GM12874 (cell line): ENCODE results near the gene KAZN.
A peak's percentile ranks its signal among the peaks of the same experiment; 100 is the strongest.

Experiments used
- TF ChIP-seq, protein P1 (sequence below): IDR thresholded peaks from 2 replicates; pipeline ENCODE4 v1.5.1; 2011; ENCODE audit warnings: low read depth, mild to moderate bottlenecking, control low read depth, low read length, moderate library complexity; ENCODE audit not compliant: insufficient read depth

Gene KAZN

DNA sequence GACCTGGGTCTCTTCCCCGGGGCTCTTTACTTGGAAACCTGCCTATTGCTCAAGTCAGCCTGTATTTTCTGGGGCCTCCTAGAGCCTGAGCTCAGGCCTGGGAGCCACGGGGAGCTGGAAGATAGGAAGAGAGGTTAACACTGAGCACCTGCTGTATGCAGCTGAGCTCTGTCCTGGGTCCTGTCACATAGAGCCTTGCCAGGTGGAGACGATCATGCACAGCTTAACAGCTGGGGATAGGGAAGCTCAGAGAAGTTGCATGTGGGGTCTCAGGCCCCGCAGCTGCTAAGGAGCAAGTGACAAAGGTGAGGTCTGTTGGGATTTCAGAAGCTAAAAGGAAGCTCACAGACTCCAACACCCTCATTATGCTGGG lies 427.6 kb downstream of the KAZN start:
- TF ChIP-seq, protein P1, sequence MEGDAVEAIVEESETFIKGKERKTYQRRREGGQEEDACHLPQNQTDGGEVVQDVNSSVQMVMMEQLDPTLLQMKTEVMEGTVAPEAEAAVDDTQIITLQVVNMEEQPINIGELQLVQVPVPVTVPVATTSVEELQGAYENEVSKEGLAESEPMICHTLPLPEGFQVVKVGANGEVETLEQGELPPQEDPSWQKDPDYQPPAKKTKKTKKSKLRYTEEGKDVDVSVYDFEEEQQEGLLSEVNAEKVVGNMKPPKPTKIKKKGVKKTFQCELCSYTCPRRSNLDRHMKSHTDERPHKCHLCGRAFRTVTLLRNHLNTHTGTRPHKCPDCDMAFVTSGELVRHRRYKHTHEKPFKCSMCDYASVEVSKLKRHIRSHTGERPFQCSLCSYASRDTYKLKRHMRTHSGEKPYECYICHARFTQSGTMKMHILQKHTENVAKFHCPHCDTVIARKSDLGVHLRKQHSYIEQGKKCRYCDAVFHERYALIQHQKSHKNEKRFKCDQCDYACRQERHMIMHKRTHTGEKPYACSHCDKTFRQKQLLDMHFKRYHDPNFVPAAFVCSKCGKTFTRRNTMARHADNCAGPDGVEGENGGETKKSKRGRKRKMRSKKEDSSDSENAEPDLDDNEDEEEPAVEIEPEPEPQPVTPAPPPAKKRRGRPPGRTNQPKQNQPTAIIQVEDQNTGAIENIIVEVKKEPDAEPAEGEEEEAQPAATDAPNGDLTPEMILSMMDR: no peak

DNA sequence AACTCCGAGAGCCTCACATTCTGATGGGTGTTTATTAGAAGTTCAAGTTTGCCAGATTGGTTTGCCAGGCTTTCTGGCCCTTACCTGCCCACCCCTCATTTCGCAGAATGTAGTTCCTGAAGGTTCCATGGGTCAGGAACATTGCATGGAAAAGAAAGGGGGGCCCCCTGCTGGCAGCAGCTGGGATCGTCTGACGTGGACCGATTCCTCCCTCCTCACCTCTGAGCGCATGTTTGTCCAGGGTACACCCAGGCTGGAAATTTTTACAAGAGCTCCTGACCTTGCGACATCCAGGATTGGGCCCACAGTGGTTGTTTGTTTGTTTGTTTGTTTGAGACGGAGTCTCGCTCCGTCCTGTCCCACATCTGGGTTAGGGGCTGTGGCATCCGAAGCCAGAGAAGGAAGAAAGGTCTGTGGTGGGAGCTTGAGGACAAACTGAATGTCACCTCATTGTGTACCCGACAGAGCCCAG lies 429.1 kb downstream of the KAZN start:
- TF ChIP-seq, protein P1: peak; percentile 85

DNA sequence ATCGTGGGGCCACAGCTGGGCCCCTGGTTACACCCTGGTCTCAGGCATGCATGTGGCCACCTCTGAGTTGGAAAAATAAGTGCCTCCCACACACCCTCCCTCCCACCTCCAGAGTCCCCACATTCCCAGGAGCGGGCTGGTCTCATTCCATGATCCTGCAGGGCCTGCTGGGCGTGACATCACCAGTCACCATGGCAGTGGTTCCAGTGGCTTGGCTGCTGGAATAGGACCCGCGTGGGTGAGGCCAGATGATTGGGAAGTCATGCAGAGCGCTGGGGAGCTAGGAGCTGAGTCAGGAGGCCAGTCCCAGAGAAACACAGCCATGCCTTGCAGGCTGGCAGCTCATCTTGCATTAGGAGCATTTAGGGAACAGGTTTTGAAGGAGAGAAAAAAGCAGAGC lies 429.6 kb downstream of the KAZN start:
- TF ChIP-seq, protein P1: no peak

DNA sequence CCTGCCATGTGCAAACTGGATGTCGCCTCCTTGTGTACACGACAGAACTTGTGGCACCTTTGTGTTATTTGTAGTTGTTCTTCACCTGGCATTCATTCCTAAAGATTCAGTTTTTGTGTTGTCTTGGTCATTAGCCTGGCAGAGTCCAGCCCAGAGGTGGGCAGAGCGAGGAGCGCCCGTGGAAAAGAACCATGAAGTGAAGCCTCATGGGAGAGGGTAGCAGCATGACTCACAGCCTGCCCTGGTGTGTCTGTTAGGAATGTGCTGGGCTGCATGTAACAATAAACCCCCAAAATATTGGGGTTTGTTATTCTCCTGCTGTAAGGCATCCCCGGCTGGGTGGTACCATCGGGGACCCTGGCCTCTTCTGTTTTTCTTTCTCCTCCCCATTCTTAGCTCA lies 430.1 kb downstream of the KAZN start:
- TF ChIP-seq, protein P1: no peak

DNA sequence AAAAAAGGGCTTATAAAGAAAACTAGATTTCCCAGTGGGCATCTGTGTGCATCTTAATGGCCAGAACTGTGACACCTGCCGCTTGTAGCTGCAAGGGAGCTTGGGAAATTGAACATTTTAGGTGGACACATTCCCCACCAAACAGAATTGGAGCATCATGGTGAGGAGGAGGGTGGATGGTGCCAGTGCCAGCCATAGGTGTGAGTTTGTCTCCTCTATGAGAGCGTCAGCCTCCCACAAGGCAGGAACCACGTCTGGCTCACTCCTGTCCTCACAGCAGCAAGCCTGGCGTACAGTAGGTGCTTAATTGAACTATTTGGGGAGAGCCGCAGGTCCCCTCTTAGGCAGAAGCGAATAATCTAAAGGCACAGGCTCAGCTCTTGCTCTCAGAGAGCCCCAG lies 430.6 kb downstream of the KAZN start:
- TF ChIP-seq, protein P1: no peak

DNA sequence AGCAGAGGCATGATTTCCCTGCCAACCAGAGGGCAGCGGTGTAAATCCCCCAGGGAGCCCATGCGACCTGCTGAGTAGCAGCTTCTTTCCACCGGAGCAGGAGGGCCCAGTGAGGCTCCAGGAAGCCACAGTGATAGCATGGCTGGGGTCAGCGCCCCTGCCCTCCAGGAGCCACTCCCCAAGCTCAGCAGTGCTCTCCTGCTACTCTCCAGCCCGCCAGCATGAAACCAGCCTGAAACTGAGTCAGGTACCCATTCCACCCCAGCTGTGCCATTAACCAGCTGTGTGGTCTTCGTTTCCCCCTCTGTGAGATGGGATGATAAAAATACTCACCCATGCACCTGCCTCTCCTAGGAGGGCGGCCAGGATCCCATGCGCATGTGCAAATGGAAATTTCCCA lies 431.3 kb downstream of the KAZN start:
- TF ChIP-seq, protein P1: no peak

DNA sequence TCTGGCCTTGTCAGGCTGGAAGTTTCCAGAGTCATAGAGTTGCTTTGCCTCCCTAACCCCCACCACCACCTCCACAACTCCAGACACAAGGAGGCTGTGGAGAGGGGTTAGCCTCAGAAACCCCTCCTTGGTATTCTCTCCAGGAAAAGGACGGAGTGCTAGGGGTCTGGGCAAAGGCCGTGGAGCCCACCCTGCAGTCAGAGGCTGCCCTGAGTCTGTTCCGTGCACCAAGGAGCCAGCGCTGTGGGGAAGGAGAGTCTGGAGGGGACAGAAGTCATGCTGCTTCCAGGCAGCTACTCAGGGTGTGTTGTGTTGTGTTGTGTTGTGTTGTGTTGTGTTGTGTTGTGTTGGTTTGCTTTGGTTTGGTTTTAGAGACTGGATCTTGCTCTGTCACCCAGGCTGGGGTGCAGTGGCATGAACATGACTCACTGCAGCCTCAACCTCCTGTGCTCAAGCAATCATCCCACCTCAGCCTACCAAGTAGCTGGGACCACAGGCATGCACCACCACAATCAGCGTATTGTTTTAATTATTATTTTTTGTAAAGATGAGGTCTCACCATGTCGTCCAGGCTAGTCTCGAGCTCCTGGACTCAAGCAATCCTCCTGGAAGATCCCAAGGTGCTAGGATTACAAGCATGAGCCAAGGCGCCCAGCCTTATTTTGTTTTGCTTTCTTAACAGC lies 432.9 kb downstream of the KAZN start:
- TF ChIP-seq, protein P1: no peak
